SK-N-SH (cell line): Measurements from ENCODE around the gene TESMIN. TPM values are rescaled to one million over a fixed set of nuclear protein-coding genes. Genes with fewer than 3 reads are reported as not detected.

Experiments
- CTCF ChIA-PET: fragments of 300-600, 350-600 bp; formaldehyde crosslinking; extraction: SDS; loops from one replicate; lab custom pipeline; 2021; lab: Yijun Ruan, JAX
- POLR2A ChIA-PET: fragments of 350-600 bp; sonication (Branson Sonifier 250); formaldehyde crosslinking; extraction: SDS; loops from one replicate; lab custom pipeline; 2020; ENCODE audit warnings: antibody characterized with exemption, inconsistent platforms; lab: Yijun Ruan, JAX
- DNase-seq: peaks from one replicate; pipeline ENCODE4 v3.0.0; 2012
- H2AFZ ChIP-seq: fragments of 200-600 bp; sonication (generic); 2 replicates; pipeline ENCODE4 v1.8.1; 2016; ENCODE audit warnings: antibody characterized with exemption, mild to moderate bottlenecking, low read depth
- H3F3A ChIP-seq: fragments of 200-600 bp; sonication (generic); replicated peaks from 2 replicates; pipeline ENCODE3; 2016; ENCODE audit warnings: antibody characterized with exemption, mild to moderate bottlenecking; ENCODE audit not compliant: insufficient read depth
- H3K27ac ChIP-seq, 2 experiments: fragments of 200-500 bp in 1 of 2; fragments of 200-600 bp in 1 of 2; sonication (Bioruptor generic) in 1 of 2; sonication (generic), shearing (Covaris generic) in 1 of 2; 2 replicates each; pipeline versions ENCODE4 v1.5.1 to v1.6.1; 2014 to 2016; ENCODE audit warnings: low read depth in 2 of 2, inconsistent platforms in 1 of 2, low read length in 1 of 2, mild to moderate bottlenecking in 1 of 2, mixed read lengths in 1 of 2
- H3K27me3 ChIP-seq: fragments of 200-600 bp; sonication (generic), shearing (Covaris generic); 2 replicates; pipeline ENCODE4 v1.6.1; 2016; ENCODE audit warnings: mixed run types; ENCODE audit not compliant: insufficient read depth
- H3K36me3 ChIP-seq, 2 experiments: fragments of 200-500 bp in 1 of 2; fragments of 200-600 bp in 1 of 2; sonication (Bioruptor generic) in 1 of 2; sonication (generic) in 1 of 2; replicated peaks in 1 of 2; 2 replicates each; pipeline versions ENCODE3 to v1.5.1; 2014 to 2016; ENCODE audit warnings: low read length in 1 of 2, mild to moderate bottlenecking in 1 of 2; ENCODE audit not compliant: insufficient read depth in 2 of 2, control insufficient read depth in 1 of 2
- H3K4me1 ChIP-seq, 2 experiments: fragments of 200-500 bp in 1 of 2; fragments of 200-600 bp in 1 of 2; sonication (Bioruptor generic) in 1 of 2; sonication (generic), shearing (Covaris generic) in 1 of 2; 2 replicates each; pipeline versions ENCODE4 v1.5.1 to v1.6.1; 2014 to 2016; ENCODE audit warnings: low read depth in 1 of 2, low read length in 1 of 2, mixed run types in 1 of 2; ENCODE audit not compliant: insufficient read depth in 2 of 2, control insufficient read depth in 1 of 2
- H3K4me2 ChIP-seq: fragments of 200-600 bp; sonication (generic), shearing (Covaris generic); 2 replicates; pipeline ENCODE4 v1.6.1; 2017; ENCODE audit warnings: mixed run types
- H3K4me3 ChIP-seq, 2 experiments: fragments of 200-500 bp in 1 of 2; fragments of 200-600 bp in 1 of 2; sonication (Bioruptor generic) in 1 of 2; sonication (generic), shearing (Covaris generic) in 1 of 2; 2 replicates each; pipeline versions ENCODE4 v1.5.1 to v1.8.1; 2014 to 2016; ENCODE audit warnings: low read depth in 2 of 2, inconsistent platforms in 1 of 2, low read length in 1 of 2, mild to moderate bottlenecking in 1 of 2, mixed read lengths in 1 of 2, moderate library complexity in 1 of 2
- H3K79me2 ChIP-seq: fragments of 200-600 bp; sonication (generic); 2 replicates; pipeline ENCODE4 v1.8.1; 2017; ENCODE audit warnings: mild to moderate bottlenecking; ENCODE audit not compliant: insufficient read depth
- H3K9ac ChIP-seq: fragments of 200-600 bp; sonication (generic); 2 replicates; pipeline ENCODE4 v1.6.1; 2017; ENCODE audit warnings: mixed run types
- H3K9me2 ChIP-seq: fragments of 200-600 bp; sonication (generic); 2 replicates; pipeline ENCODE4 v1.6.1; 2017; ENCODE audit warnings: mixed run types
- H3K9me3 ChIP-seq: fragments of 200-600 bp; sonication (generic); 2 replicates; pipeline ENCODE4 v1.6.1; 2017; ENCODE audit warnings: mixed run types, mild to moderate bottlenecking, moderate library complexity
- H4K20me1 ChIP-seq: fragments of 200-600 bp; sonication (generic); 2 replicates; pipeline ENCODE4 v1.6.1; 2017; ENCODE audit warnings: mild to moderate bottlenecking, mixed run types; ENCODE audit not compliant: insufficient read depth
- CHD2 ChIP-seq: fragments of 150-350 bp; IDR thresholded peaks from 2 replicates; pipeline ENCODE4 v1.6.1; 2018; ENCODE audit warnings: low read length; ENCODE audit not compliant: partially characterized antibody
- ELF1 ChIP-seq: IDR thresholded peaks from 2 replicates; pipeline ENCODE4 v1.4.0; 2012
- EP300 ChIP-seq, 2 experiments: IDR thresholded peaks; 2 replicates each; pipeline versions ENCODE4 v1.4.0 to v1.6.1; 2012; ENCODE audit warnings: borderline replicate concordance in 1 of 2, low read depth in 1 of 2, low read length in 1 of 2
- FOXJ3 ChIP-seq: sonication (generic); formaldehyde crosslinking; IDR thresholded peaks from 2 replicates; pipeline ENCODE4 v1.5.1; 2020; ENCODE audit warnings: mild to moderate bottlenecking, missing genetic modification reagents
- FOXM1 ChIP-seq: IDR thresholded peaks from 2 replicates; pipeline ENCODE4 v1.4.0; 2012; ENCODE audit warnings: low read depth, mild to moderate bottlenecking
- GABPA ChIP-seq: IDR thresholded peaks from 2 replicates; pipeline ENCODE4 v1.4.0; 2012; ENCODE audit warnings: low read depth, mild to moderate bottlenecking
- JUND ChIP-seq: IDR thresholded peaks from 2 replicates; pipeline ENCODE4 v1.4.0; 2012
- MEF2A ChIP-seq: IDR thresholded peaks from 2 replicates; pipeline ENCODE4 v1.4.0; 2012; ENCODE audit warnings: low read depth, borderline replicate concordance
- MXI1 ChIP-seq: IDR thresholded peaks from 2 replicates; pipeline ENCODE4 v1.6.1; 2012; ENCODE audit warnings: mild to moderate bottlenecking, low read depth, low read length, improper control_type of control experiment
- NFIC ChIP-seq: IDR thresholded peaks from 2 replicates; pipeline ENCODE4 v1.4.0; 2012; ENCODE audit warnings: borderline replicate concordance
- NRF1 ChIP-seq: IDR thresholded peaks from 2 replicates; pipeline ENCODE4 v1.6.1; 2012; ENCODE audit warnings: low read depth, mild to moderate bottlenecking, low read length
- RAD21 ChIP-seq: IDR thresholded peaks from 2 replicates; pipeline ENCODE4 v1.6.1; 2012; ENCODE audit warnings: mild to moderate bottlenecking, low read length
- RCOR1 ChIP-seq: fragments of 150-350 bp; IDR thresholded peaks from 2 replicates; pipeline ENCODE4 v1.6.1; 2017; ENCODE audit warnings: antibody characterized with exemption, low read length
- RFX5 ChIP-seq: IDR thresholded peaks from 2 replicates; pipeline ENCODE4 v1.6.1; 2012; ENCODE audit warnings: mild to moderate bottlenecking, improper control_type of control experiment, low read length
- RXRA ChIP-seq: IDR thresholded peaks from 2 replicates; pipeline ENCODE4 v1.4.0; 2012; ENCODE audit warnings: low read depth, mild to moderate bottlenecking, borderline replicate concordance
- SIN3A ChIP-seq: IDR thresholded peaks from 2 replicates; pipeline ENCODE4 v1.6.1; 2012; ENCODE audit warnings: low read depth, mild to moderate bottlenecking, low read length, moderate library complexity, borderline replicate concordance
- SMC3 ChIP-seq: IDR thresholded peaks from 2 replicates; pipeline ENCODE4 v1.6.1; 2012; ENCODE audit warnings: low read depth, low read length, improper control_type of control experiment
- TAF1 ChIP-seq: IDR thresholded peaks from 2 replicates; pipeline ENCODE4 v1.6.1; 2012; ENCODE audit warnings: low read depth, mild to moderate bottlenecking, low read length, moderate library complexity, borderline replicate concordance
- TEAD4 ChIP-seq: IDR thresholded peaks from 2 replicates; pipeline ENCODE4 v1.4.0; 2012; ENCODE audit warnings: mild to moderate bottlenecking, borderline replicate concordance; ENCODE audit not compliant: insufficient read depth
- USF1 ChIP-seq: IDR thresholded peaks from 2 replicates; pipeline ENCODE4 v1.4.0; 2012; ENCODE audit warnings: low read depth, borderline replicate concordance
- YY1 ChIP-seq: IDR thresholded peaks from 2 replicates; pipeline ENCODE4 v1.4.0; 2012; ENCODE audit warnings: low read depth, mild to moderate bottlenecking
- ZBTB33 ChIP-seq: IDR thresholded peaks from 2 replicates; pipeline ENCODE4 v1.4.0; 2012; ENCODE audit warnings: low read depth, borderline replicate concordance
- WGBS: methylation state at CpG from one replicate; pipeline ENCODE4 v1.1.6; 2017; ENCODE audit warnings: low lambda C conversion rate; 5-methylcytosine and 5-hydroxymethylcytosine counted together
- polyA plus RNA-seq, 3 experiments: library from polyadenylated mRNA; depleted of rRNA; stranded (reverse); fragments of >200 nt; gene quantifications; 2 replicates each; pipeline ENCODE4 v1.2.3, GENCODE V29; 2012
- TF ChIP-seq, protein P1 (sequence below): fragments of 150-350 bp; IDR thresholded peaks from 2 replicates; pipeline ENCODE4 v1.6.1; 2016; ENCODE audit warnings: mild to moderate bottlenecking, low read depth, low read length
- TF ChIP-seq, protein P2 (sequence below): IDR thresholded peaks from 2 replicates; pipeline ENCODE4 v1.4.0; 2012; ENCODE audit warnings: low read depth

Gene TESMIN
- polyA plus RNA-seq, 1 of the 3 experiments (the other 2 are of a cell fraction), result 3.5 TPM

DNA sequence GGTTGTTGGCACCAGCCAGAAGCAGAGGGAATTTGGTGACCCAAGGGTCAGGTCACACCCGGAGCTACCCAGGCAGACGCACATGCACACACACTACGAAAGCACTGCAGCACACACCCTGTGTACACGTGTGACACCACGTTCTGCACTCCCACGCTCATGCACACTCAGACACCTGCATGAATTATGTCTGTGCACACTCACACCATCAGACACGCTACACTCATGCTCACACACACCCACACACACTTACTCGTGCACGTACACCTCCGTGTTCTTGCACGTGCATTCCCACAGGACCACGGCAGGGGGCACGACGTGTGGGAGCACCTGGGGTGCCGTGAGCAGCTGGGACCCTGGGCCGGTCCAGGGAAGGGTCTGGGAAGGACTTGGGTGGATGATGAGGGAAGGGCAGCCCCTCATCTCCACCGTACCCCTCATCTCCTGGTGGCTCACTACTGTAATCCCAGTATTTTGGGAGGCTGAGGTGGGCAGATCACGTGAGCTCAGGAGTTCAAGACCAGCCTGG lies 87.8 kb downstream of the TESMIN start:
- ChIA-PET POLR2A (no interaction called here), CTCF (no interaction called here)
- peak overlapping the region in 1 of 2 experiments; percentile 99; a peak in 2 of 4 replicates for H3K27ac ChIP-seq
- no peaks in the 10 kb centered on the region for H4K20me1 ChIP-seq
- H3K79me2 ChIP-seq, result no peaks in the 10 kb centered on the region
- H3K9me2 ChIP-seq, result no peaks in the 10 kb centered on the region
- H3F3A ChIP-seq, result peaks cover 9% of the 10 kb centered on the region
- H3K9ac ChIP-seq, result no peak overlapping the region
- peaks cover 10 to 64% of the 10 kb centered on the region in 2 experiments; a peak in 3 of 4 replicates for H3K4me1 ChIP-seq
- no peak overlapping the region for H3K4me3 ChIP-seq
- TF ChIP-seq FOXJ3 (CRISPR knock-in tag) (no peak), MEF2A (no peak), ELF1 (no peak), GABPA (no peak), RFX5 (no peak), SMC3 (no peak), CHD2 (no peak), EP300 (IDR thresholded peaks at IDR 0.05; ENCODE audit: borderline replicate concordance in 1 of 2, low read depth in 1 of 2, low read length in 1 of 2) (no peak), ZBTB33 (no peak), SIN3A (no peak)
- TF ChIP-seq, protein P1, sequence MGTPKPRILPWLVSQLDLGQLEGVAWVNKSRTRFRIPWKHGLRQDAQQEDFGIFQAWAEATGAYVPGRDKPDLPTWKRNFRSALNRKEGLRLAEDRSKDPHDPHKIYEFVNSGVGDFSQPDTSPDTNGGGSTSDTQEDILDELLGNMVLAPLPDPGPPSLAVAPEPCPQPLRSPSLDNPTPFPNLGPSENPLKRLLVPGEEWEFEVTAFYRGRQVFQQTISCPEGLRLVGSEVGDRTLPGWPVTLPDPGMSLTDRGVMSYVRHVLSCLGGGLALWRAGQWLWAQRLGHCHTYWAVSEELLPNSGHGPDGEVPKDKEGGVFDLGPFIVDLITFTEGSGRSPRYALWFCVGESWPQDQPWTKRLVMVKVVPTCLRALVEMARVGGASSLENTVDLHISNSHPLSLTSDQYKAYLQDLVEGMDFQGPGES, result no peak
- no peak overlapping the region for H3K4me2 ChIP-seq
- H3K36me3 ChIP-seq, result no peaks in the 10 kb centered on the region
- H2AFZ ChIP-seq, result no peak overlapping the region
- no peak for DNase-seq
- 78% methylated on average over 16 of the region's 18 CpGs for WGBS
- H3K9me3 ChIP-seq, result no peaks in the 10 kb centered on the region
- peaks cover 9% of the 10 kb centered on the region; the same call in 1 of the 2 replicates for H3K27me3 ChIP-seq

GRCh38 chr11:68661697-68662603 lies 89.4 kb downstream of the TESMIN start:
- peaks cover 9% of the 10 kb centered on the region for H3F3A ChIP-seq
- DNase-seq, result peak; percentile 94
- CTCF ChIA-PET, result interaction anchor here (1.0 to 1.9 kb wide), 3 partner anchors 16 to 93 kb away, joined by 3 to 5 read pairs (median 3); no protein-coding TSS in a partner anchor
- H3K4me3 ChIP-seq, result no peak overlapping the region; a peak in 1 of 4 replicates
- H3K36me3 ChIP-seq, result no peaks in the 10 kb centered on the region
- POLR2A ChIA-PET, result interaction anchor here (0.7 to 1.2 kb wide), 2 partner anchors 16 to 93 kb away, joined by 4 read pairs; no protein-coding TSS in a partner anchor
- H2AFZ ChIP-seq, result no peak overlapping the region
- H3K4me2 ChIP-seq, result no peak overlapping the region
- no peaks in the 10 kb centered on the region for H3K9me3 ChIP-seq
- H3K4me1 ChIP-seq, result peaks cover 10 to 74% of the 10 kb centered on the region in 2 experiments; a peak in 3 of 4 replicates
- H3K79me2 ChIP-seq, result no peaks in the 10 kb centered on the region
- H4K20me1 ChIP-seq, result no peaks in the 10 kb centered on the region
- no peaks in the 10 kb centered on the region for H3K9me2 ChIP-seq
- H3K27ac ChIP-seq, result peak overlapping the region in 1 of 2 experiments; percentile 99; a peak in 2 of 4 replicates
- 9% methylated on average over 9 of the region's 18 CpGs for WGBS
- no peak overlapping the region for H3K9ac ChIP-seq
- peaks cover 9% of the 10 kb centered on the region; the same call in 1 of the 2 replicates for H3K27me3 ChIP-seq
- TF ChIP-seq FOXM1, result no peak
- TF ChIP-seq NRF1, result no peak
- peak; percentile 99 for TF ChIP-seq RCOR1
- TF ChIP-seq RAD21, result peak; percentile 44
- TF ChIP-seq USF1, result no peak
- TF ChIP-seq MEF2A, result no peak
- no peak for TF ChIP-seq JUND
- peak; percentile 39; the same call in 1 of the 2 replicates for TF ChIP-seq MXI1
- TF ChIP-seq ELF1, result no peak
- TF ChIP-seq, protein P2, sequence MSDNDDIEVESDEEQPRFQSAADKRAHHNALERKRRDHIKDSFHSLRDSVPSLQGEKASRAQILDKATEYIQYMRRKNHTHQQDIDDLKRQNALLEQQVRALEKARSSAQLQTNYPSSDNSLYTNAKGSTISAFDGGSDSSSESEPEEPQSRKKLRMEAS, result no peak
- no peak for TF ChIP-seq TAF1
- peak; percentile 78; the same call in 1 of the 2 replicates for TF ChIP-seq TEAD4
- TF ChIP-seq RXRA, result no peak
- TF ChIP-seq YY1, result no peak
- no peak; the same call in 1 of the 2 replicates for TF ChIP-seq NFIC
